Ectodermal cell (in vitro differentiated cells): ENCODE results near the gene TOX2.

ENCODE experiments used
- H3K27ac ChIP-seq: 2 replicates; pipeline ENCODE4 v1.7.0; 2013; ENCODE audit warnings: mild to moderate bottlenecking, low read depth, low read length; ENCODE audit not compliant: insufficient read depth, poor library complexity, severe bottlenecking
- H3K27me3 ChIP-seq: 2 replicates; pipeline ENCODE4 v1.7.0; 2013; ENCODE audit warnings: mild to moderate bottlenecking, low read length; ENCODE audit not compliant: insufficient read depth, control insufficient read depth, poor library complexity, severe bottlenecking
- H3K36me3 ChIP-seq: one replicate; pipeline ENCODE4 v1.7.0; 2013; ENCODE audit warnings: low read length; ENCODE audit not compliant: control insufficient read depth, insufficient read depth
- H3K4me1 ChIP-seq: one replicate; pipeline ENCODE4 v1.7.0; 2013; ENCODE audit warnings: low read length; ENCODE audit not compliant: control insufficient read depth, insufficient read depth
- H3K4me3 ChIP-seq: 2 replicates; pipeline ENCODE4 v1.7.0; 2013; ENCODE audit warnings: low read depth, low read length, control low read depth; ENCODE audit not compliant: insufficient read depth
- H3K9me3 ChIP-seq: 2 replicates; pipeline ENCODE4 v1.7.0; 2013; ENCODE audit warnings: mild to moderate bottlenecking, low read length, moderate library complexity; ENCODE audit not compliant: control insufficient read depth
- WGBS, 2 experiments: methylation state at CpG; one replicate each; pipeline ENCODE4 v1.1.7; 2013; ENCODE audit warnings: missing lambda C conversion rate in 2 of 2; 5-methylcytosine and 5-hydroxymethylcytosine counted together

TOX2 gene

DNA sequence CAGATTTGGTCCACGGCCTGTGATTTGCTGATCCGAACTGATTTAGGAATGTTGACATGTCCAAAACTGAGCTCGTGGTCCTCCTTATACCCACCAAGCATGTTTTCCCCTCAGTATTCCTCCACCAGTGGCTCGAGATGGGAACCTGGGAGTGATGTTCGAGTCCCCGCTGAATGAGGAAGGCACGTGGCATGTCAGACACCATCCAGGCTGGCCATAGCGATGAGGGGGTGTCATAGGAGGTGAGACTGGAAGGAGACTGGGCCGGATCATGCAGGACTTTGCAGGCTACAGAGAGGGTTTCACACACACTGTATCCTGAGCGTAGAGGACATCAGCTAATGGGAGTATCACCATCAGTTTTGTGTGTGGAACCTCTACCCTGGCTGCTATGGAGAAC is 78.2 kb downstream of the TOX2 start:
- Histone ChIP-seq H3K27me3 (no peaks in the 10 kb centered on the region), H3K9me3 (no peaks in the 10 kb centered on the region), H3K4me3 (no peak overlapping the region), H3K27ac (no peak overlapping the region), H3K36me3 (no peaks in the 10 kb centered on the region), H3K4me1 (no peaks in the 10 kb centered on the region)
- 93 to 97% methylated on average over 10 of the region's 10 CpGs for WGBS, 2 experiments

DNA sequence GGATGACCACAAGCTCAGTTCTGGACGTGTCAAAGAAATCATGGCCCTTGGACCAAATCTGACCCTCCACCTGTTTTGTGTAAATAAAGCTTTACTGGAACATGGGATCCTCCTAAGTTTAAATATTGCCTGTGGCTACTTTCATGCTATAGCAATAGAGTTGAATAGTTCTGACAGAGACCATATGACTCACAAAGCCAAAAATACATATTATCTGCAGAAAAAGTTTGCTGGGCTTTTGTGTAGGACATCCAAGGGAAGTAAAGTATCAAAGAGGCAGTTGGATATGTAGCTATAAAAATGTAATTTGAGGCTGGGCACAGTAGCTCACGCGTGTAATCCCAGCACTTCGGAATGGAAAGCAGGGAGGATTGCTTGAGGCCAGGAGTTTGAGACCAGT is 78.9 kb downstream of the TOX2 start:
- no peaks in the 10 kb centered on the region for H3K27me3 ChIP-seq
- WGBS, 2 experiments = 92 to 94% methylated on average over 4 of the region's 4 CpGs

DNA sequence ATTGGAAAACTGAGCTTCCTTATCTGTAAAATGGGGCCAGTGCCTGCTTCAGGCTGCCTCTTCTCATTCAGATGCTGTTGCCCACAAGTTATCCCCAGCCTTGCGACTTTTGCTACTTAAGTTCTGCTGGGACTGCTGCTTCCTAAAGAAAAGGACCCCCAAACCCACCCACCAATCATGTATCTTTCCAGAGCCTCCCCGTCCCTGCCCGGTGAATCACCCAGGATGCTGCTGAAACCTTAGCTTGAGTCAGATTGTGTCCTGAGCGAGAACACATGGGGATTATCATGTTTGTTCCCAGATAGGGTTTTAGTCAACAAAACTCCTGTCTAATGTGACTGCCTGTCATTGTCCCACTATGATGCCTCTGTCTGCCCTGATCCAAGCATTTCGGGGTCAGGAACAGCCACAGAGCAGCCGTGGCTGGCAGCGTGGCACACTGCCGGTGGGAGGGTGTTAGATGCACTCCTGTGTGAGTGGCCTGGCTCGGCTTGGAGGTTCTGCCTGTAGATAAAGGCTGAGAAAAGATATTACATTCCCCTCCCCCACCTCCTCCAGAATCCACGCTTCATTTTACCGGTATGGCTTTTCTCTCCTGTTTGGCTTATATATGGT is 79.9 kb downstream of the TOX2 start:
- WGBS, 2 experiments = 89 to 95% methylated on average over 8 to 9 of the region's 11 CpGs
- Histone ChIP-seq H3K27ac (no peak overlapping the region), H3K4me3 (no peak overlapping the region), H3K9me3 (no peaks in the 10 kb centered on the region), H3K4me1 (no peaks in the 10 kb centered on the region), H3K27me3 (no peaks in the 10 kb centered on the region), H3K36me3 (no peaks in the 10 kb centered on the region)

More for the DNA sequence above, 78.9 kb downstream of the TOX2 start:
- Histone ChIP-seq H3K9me3 (no peaks in the 10 kb centered on the region), H3K27ac (no peak overlapping the region), H3K36me3 (no peaks in the 10 kb centered on the region), H3K4me3 (no peak overlapping the region), H3K4me1 (no peaks in the 10 kb centered on the region)

DNA sequence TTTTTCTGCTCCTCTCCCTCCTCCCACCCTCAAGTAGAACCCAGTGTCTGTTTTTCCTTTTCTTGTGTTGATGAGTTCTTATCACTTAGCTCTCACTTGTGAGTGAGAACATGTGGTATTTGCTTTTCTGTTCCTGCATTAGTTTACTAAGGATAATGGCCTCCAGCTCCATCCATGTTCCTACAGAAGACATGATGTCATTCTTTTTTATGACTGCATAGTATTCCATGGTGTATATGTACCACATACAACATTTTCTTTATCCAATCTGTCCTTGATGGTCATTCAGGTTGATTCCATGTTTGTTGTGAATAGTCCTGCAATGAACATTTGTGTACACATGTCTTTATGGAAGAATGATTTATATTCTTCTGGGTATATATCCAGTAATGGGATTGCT is 81.0 kb downstream of the TOX2 start:
- no peaks in the 10 kb centered on the region for H3K9me3 ChIP-seq
- no peaks in the 10 kb centered on the region for H3K27me3 ChIP-seq
- H3K4me3 ChIP-seq = no peak overlapping the region
- H3K4me1 ChIP-seq = no peaks in the 10 kb centered on the region
- no peak overlapping the region for H3K27ac ChIP-seq
- H3K36me3 ChIP-seq = no peaks in the 10 kb centered on the region

DNA sequence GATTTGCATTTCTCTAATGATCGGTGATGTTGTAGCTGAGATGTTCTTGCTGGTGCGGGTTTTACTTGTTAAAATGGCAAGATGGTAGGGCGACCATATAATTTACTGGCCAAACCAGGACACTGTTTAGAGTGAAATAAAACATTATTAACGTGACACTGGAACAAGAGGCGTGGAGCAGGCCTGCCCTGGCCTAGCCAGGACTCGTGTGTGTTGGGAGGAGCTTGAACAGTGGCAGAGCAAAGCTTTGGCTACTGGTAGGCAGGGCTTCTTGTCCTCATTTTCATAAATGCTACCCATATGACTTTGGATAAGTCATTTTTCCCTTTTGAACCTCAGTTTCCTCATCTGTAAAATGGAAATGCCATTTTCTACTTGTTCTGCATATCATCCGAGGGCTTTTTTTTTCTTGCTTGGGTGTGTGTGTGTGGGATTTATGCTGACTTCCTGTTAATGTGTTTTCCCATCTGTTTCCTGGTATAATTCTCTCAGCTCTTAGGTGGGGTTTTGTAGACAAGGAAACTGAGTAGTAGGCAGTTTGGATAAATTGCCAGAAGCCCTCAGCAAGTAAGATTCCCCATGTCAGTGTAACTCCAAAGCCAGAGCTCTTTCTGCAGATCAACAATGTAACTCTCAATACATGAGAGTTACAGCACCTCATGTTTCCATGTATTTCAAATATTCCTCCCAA is 81.7 kb downstream of the TOX2 start:
- no peaks in the 10 kb centered on the region for H3K27me3 ChIP-seq
- WGBS, 2 experiments = 94 to 96% methylated on average over 7 of the region's 7 CpGs
- H3K4me3 ChIP-seq = no peak overlapping the region
- H3K36me3 ChIP-seq = no peaks in the 10 kb centered on the region
- H3K27ac ChIP-seq = no peak overlapping the region
- H3K4me1 ChIP-seq = no peaks in the 10 kb centered on the region
- no peaks in the 10 kb centered on the region for H3K9me3 ChIP-seq

DNA sequence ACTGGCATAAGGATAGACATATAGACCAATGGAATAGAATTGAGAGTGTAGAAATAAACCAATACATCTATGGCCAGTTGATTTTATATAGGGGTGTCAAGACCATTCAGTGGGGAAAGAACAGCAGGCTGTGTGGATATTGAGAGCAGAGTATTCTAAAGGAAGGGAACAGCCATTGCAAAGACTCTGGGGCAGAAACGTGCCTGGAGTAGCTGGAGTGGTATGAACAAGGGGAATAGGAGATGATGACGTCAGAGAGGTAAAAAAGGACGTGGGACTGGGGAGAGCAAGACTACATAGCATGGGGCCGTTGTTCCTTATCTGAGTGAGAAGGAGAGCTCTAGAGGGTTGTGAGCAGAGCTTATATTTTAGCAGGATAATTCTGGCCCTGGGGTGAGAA is 85.2 kb downstream of the TOX2 start:
- Histone ChIP-seq H3K27ac (no peak overlapping the region), H3K27me3 (no peaks in the 10 kb centered on the region), H3K4me3 (no peak overlapping the region), H3K9me3 (no peaks in the 10 kb centered on the region), H3K36me3 (no peaks in the 10 kb centered on the region), H3K4me1 (no peaks in the 10 kb centered on the region)
- 78 to 79% methylated on average over 4 of the region's 4 CpGs for WGBS, 2 experiments

DNA sequence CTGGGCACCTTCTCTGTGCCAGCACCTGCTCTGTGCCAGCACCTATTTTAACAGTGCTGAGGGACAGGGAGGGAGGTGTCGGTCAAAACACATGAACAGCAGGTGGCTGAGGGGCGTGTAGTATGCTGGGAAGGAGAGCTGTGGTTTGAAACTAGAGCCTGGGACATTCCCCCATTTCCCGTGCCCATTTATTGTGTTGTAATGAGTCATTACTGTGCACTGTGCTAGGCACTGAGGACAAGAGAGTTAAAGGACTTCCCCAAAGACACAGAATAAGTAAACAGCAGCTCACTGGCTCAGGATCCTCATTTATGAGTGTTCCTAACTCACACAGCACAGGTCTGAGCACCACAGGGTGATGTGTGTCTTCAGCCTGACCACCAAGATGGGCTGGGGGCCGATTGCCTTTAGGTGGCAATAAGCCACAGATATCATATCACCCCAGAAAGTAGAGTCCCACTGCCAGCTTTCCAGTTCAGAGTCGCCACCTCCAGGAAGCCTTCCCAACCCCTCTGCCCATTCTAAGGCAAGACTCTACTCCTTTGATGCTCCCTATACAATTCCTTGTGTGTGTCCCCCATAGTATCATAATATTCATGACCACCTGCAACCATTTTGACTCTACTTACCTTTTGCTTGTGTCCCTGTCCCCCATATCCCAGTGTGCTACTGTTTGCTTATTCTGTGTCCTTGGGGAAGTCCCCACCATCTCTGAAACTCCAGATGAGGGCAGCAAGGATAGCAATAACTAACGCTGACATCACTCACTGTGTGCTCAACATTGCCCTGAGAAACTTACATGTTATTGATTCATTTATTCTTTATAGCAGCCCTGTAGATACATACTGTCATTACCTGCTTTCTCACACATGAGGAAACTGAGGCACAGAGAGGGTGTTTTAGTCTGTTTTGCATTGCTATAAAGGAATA is 87.3 kb downstream of the TOX2 start:
- 86 to 89% methylated on average over 6 of the region's 6 CpGs for WGBS, 2 experiments
- Histone ChIP-seq H3K36me3 (no peaks in the 10 kb centered on the region), H3K27ac (no peak overlapping the region), H3K27me3 (no peaks in the 10 kb centered on the region), H3K4me3 (no peak overlapping the region), H3K4me1 (no peaks in the 10 kb centered on the region), H3K9me3 (no peaks in the 10 kb centered on the region)

DNA sequence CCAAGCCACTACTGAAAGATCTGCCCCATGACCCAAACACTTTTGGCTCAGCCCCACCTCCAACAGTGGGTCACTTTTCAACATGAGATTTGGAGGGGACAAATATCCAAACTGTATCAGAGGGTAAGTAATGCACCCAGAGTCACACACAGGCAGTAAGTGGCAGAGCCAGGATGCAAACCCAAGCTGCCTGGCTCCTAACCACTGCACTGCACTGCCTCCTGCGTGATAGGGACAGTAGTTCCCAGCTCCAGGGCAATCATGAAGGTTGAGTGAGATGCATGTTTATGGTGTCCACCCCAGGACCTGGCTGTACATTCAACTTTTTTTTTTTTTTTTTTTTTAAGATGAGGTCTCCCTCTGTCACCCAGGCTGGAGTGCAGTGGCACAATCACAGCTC is 88.2 kb downstream of the TOX2 start:
- Histone ChIP-seq H3K4me3 (no peak overlapping the region), H3K36me3 (no peaks in the 10 kb centered on the region), H3K27ac (no peak overlapping the region), H3K27me3 (no peaks in the 10 kb centered on the region), H3K9me3 (no peaks in the 10 kb centered on the region), H3K4me1 (no peaks in the 10 kb centered on the region)
- WGBS, 2 experiments = 94 to 100% methylated on average over 1 of the region's 1 CpG

DNA sequence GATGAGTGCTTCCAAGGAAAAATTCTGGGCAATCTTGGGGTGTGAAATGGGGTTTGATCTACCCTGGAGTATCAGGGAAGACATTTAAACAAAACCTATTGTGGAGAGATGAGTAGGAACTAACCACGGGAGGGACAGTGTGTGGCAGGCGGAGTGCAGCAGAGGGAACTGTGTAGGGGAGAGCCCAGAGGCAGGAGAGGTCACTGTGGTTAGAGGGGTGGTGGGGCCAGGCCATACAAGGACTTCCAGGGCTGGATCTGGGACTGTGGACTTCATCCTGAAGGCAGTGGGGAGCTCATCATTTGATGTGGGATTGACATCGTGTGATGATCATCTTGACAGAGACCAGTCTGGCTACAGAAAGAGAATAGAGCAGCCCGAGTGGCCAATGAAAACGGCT is 89.0 kb downstream of the TOX2 start:
- Histone ChIP-seq H3K27ac (no peak overlapping the region), H3K36me3 (no peaks in the 10 kb centered on the region), H3K9me3 (no peaks in the 10 kb centered on the region), H3K27me3 (no peaks in the 10 kb centered on the region), H3K4me1 (no peaks in the 10 kb centered on the region), H3K4me3 (no peak overlapping the region)
- WGBS, 2 experiments = 89 to 90% methylated on average over 5 of the region's 5 CpGs

DNA sequence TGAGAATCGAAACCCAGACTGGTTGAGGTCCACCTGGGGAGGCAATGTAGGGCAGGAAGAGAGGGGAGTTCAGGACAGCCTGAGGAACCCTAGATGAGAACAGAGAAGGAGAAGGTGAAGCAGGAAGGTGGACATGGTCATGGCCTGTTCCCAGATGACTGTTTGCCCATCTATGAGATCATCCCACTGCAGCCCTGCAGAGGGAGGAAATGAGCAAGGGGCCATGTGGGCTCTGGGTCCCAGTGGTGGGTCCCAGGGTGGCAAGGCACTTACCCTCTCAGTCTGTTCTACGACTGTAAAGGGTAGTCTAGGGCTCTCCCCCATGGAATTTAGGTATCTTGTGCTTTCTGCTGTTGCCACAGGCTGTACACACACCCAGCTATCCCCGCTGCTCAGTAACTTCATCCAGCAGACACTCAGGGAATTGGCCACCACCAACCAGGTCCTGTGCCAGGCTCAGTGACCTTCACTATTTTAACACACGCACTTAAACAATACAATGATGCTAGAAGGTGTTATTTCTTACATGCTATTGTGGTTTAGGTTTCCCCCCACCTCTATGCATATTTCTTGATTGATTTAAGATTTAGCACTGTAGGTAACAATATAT is 89.8 kb downstream of the TOX2 start:
- Histone ChIP-seq H3K27ac (no peak overlapping the region), H3K27me3 (no peaks in the 10 kb centered on the region), H3K4me3 (no peak overlapping the region), H3K4me1 (no peaks in the 10 kb centered on the region), H3K36me3 (no peaks in the 10 kb centered on the region), H3K9me3 (no peaks in the 10 kb centered on the region)
- WGBS, 2 experiments = 95% methylated on average over 3 to 4 of the region's 4 CpGs
